Activated naive CD8-positive, alpha-beta T cell treated with anti-CD3 and anti-CD28 coated beads for 36 hours (primary cell): Measurements from ENCODE around the gene SPSB2. TPM values are rescaled to one million over a fixed set of nuclear protein-coding genes. Genes with fewer than 3 reads are reported as not detected.

Experiments
- DNase-seq: peaks from one replicate; pipeline ENCODE4 v3.0.0; 2021
- H3K27ac Mint-ChIP-seq: one replicate; pipeline ENCODE4 v1.8.0; 2022; ENCODE audit warnings: mild to moderate bottlenecking, moderate library complexity, mixed read lengths
- H3K27me3 Mint-ChIP-seq: one replicate; pipeline ENCODE4 v1.8.0; 2022; ENCODE audit warnings: mild to moderate bottlenecking, mixed read lengths
- H3K36me3 Mint-ChIP-seq: one replicate; pipeline ENCODE4 v1.8.0; 2021; ENCODE audit warnings: mild to moderate bottlenecking, mixed read lengths
- H3K4me1 Mint-ChIP-seq: one replicate; pipeline ENCODE4 v1.8.0; 2021; ENCODE audit warnings: mixed read lengths
- H3K4me3 Mint-ChIP-seq: one replicate; pipeline ENCODE4 v1.8.0; 2022; ENCODE audit warnings: mild to moderate bottlenecking, moderate library complexity, mixed read lengths
- H3K9me3 Mint-ChIP-seq: one replicate; pipeline ENCODE4 v1.8.0; 2022; ENCODE audit warnings: mixed read lengths
- total RNA-seq, 2 experiments: library from RNA; stranded (reverse); gene quantifications; one replicate each; pipeline ENCODE4 v1.2.3, GENCODE V29; 2021

The SPSB2 gene, protein sequence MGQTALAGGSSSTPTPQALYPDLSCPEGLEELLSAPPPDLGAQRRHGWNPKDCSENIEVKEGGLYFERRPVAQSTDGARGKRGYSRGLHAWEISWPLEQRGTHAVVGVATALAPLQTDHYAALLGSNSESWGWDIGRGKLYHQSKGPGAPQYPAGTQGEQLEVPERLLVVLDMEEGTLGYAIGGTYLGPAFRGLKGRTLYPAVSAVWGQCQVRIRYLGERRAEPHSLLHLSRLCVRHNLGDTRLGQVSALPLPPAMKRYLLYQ
- 1 to 10 TPM; 2.7 to 3.0 TPM for total RNA-seq

GRCh38 chr12:6873094-6874014 lies at the start of gene SPSB2:
Gene SPSB2, minus strand, starts transcription at chr12:6873303. Its CDS starts 402 bp downstream, at chr12:6872901.
- Mint-ChIP-seq H3K27ac (peak within 1 kb of the TSS; percentile 95), H3K27me3 (no peaks in the 10 kb centered on the region), H3K36me3 (peaks cover 59% of the 10 kb centered on the region), H3K9me3 (no peaks in the 10 kb centered on the region), H3K4me1 (peaks cover 48% of the 10 kb centered on the region), H3K4me3 (peak within 1 kb of the TSS; percentile 90)
- DNase-seq, result peak; percentile 100

- Mint-ChIP-seq H3K27me3 (no peaks in the 10 kb centered on the region), H3K4me1 (peaks cover 22% of the 10 kb centered on the region), H3K9me3 (no peaks in the 10 kb centered on the region), H3K36me3 (peaks cover 17% of the 10 kb centered on the region), H3K4me3 (no peak overlapping the region), H3K27ac (no peak overlapping the region)
- no peak for DNase-seq
Measured at GRCh38 chr12:6921996-6922946, 49.2 kb upstream of the SPSB2 start.

- no peaks in the 10 kb centered on the region for H3K27me3 Mint-ChIP-seq
- H3K9me3 Mint-ChIP-seq, result no peaks in the 10 kb centered on the region
- peaks cover 23% of the 10 kb centered on the region for H3K36me3 Mint-ChIP-seq
- peak overlapping the region; percentile 38 for H3K27ac Mint-ChIP-seq
- DNase-seq, result no peak
- peaks cover 19% of the 10 kb centered on the region for H3K4me1 Mint-ChIP-seq
- no peak overlapping the region for H3K4me3 Mint-ChIP-seq
Measured at GRCh38 chr12:6921539-6921938, 48.4 kb upstream of the SPSB2 start.

DNA sequence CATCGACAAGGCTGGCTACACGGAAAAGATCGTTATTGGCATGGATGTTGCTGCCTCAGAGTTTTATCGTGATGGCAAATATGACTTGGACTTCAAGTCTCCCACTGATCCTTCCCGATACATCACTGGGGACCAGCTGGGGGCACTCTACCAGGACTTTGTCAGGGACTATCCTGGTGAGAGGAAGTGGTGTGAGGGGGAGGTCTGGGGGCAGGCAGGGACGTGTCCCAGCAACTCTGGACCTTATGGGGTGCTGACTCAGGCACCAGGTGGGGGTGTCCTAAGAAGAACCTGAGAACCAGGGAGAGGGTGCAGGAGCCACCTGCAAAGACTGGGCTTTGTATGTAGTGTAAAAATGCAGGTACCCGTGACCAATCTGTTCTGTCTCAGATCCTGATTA lies 46.5 kb upstream of the SPSB2 start:
- H3K27me3 Mint-ChIP-seq, result no peaks in the 10 kb centered on the region
- no peaks in the 10 kb centered on the region for H3K9me3 Mint-ChIP-seq
- DNase-seq, result no peak
- H3K4me3 Mint-ChIP-seq, result no peak overlapping the region
- H3K36me3 Mint-ChIP-seq, result peaks cover 37% of the 10 kb centered on the region
- H3K27ac Mint-ChIP-seq, result peak overlapping the region; percentile 52
- H3K4me1 Mint-ChIP-seq, result peaks cover 18% of the 10 kb centered on the region

GRCh38 chr12:6917491-6918231 lies 44.6 kb upstream of the SPSB2 start:
- Mint-ChIP-seq H3K4me1 (peaks cover 27% of the 10 kb centered on the region), H3K27me3 (no peaks in the 10 kb centered on the region), H3K27ac (no peak overlapping the region), H3K4me3 (no peak overlapping the region), H3K36me3 (peaks cover 37% of the 10 kb centered on the region), H3K9me3 (no peaks in the 10 kb centered on the region)
- DNase-seq, result no peak

GRCh38 chr12:6916426-6917200 lies 43.5 kb upstream of the SPSB2 start:
- no peaks in the 10 kb centered on the region for H3K9me3 Mint-ChIP-seq
- no peaks in the 10 kb centered on the region for H3K27me3 Mint-ChIP-seq
- peaks cover 23% of the 10 kb centered on the region for H3K4me1 Mint-ChIP-seq
- H3K4me3 Mint-ChIP-seq, result peak overlapping the region; percentile 100
- DNase-seq, result no peak
- H3K36me3 Mint-ChIP-seq, result peaks cover 37% of the 10 kb centered on the region
- H3K27ac Mint-ChIP-seq, result peak overlapping the region; percentile 52

DNA sequence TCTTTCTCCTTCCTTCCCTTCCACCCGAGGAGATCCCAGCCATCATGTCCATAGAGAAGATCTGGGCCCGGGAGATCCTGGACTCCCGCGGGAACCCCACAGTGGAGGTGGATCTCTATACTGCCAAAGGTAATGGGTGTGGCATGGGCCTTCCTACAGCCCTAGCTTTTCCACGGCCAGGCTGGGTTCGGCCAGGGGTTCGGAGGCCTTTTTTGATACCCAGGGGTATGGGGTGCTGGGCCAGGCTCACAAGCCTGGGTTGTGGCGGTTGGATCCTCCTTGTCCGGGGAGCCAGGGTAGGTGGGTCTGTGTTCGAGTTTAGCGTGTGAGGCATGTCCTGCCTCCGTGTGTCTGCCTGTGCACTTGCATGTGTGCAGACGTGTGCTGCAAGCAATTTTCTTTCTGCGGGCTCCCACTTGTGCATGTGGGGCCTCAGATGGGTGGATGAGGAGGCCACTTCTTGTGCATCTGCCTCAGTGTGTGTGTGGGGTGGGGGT lies 42.7 kb upstream of the SPSB2 start:
- H3K36me3 Mint-ChIP-seq, result peaks cover 35% of the 10 kb centered on the region
- peak overlapping the region; percentile 100 for H3K4me3 Mint-ChIP-seq
- H3K4me1 Mint-ChIP-seq, result peaks cover 23% of the 10 kb centered on the region
- no peaks in the 10 kb centered on the region for H3K9me3 Mint-ChIP-seq
- H3K27me3 Mint-ChIP-seq, result no peaks in the 10 kb centered on the region
- H3K27ac Mint-ChIP-seq, result peak overlapping the region; percentile 90
- DNase-seq, result no peak

DNA sequence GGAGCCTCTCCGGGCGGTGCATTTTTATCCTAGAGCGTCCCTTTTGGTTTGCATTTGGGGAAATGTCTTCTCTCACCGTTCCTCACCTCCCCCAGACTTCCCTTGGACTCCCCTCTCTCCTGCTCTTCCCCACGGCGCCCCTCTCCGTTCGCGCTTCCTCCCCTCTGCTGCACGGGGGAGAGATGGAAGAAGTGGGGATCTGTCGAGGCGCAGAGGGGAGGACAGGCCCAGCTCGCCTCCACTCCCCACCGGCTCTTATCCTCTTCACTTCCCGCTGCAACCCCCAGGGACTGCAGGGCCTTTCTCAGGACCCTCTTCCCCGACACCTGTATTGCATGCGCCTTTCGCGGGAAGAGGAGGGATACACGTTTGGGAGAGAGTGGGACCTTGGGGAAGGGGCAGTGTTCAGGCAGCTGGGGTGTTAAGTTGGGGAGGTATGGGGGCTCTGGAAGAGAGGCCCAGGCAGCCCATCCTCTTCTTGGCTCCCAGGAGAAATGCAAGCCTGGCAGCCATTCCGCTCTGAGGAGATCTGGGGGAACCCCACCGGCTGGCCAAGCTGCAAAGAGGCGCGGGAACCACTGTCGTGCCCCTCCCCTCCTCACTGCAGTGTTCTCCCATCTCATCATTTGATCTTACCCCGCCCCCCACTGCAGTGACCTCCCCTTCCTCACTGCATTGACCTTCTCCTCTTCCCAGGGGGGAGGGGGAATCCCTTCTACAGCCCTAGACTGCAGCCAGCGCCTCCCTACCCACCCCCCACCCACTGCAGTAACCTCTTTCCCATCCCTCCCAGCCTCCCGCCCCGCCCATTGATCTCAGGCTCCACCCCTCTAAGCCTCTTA lies 42.1 kb upstream of the SPSB2 start:
- peaks cover 23% of the 10 kb centered on the region for H3K4me1 Mint-ChIP-seq
- DNase-seq, result no peak
- no peaks in the 10 kb centered on the region for H3K9me3 Mint-ChIP-seq
- peak overlapping the region; percentile 90 for H3K27ac Mint-ChIP-seq
- no peaks in the 10 kb centered on the region for H3K27me3 Mint-ChIP-seq
- H3K36me3 Mint-ChIP-seq, result peaks cover 35% of the 10 kb centered on the region
- peak overlapping the region; percentile 100 for H3K4me3 Mint-ChIP-seq

DNA sequence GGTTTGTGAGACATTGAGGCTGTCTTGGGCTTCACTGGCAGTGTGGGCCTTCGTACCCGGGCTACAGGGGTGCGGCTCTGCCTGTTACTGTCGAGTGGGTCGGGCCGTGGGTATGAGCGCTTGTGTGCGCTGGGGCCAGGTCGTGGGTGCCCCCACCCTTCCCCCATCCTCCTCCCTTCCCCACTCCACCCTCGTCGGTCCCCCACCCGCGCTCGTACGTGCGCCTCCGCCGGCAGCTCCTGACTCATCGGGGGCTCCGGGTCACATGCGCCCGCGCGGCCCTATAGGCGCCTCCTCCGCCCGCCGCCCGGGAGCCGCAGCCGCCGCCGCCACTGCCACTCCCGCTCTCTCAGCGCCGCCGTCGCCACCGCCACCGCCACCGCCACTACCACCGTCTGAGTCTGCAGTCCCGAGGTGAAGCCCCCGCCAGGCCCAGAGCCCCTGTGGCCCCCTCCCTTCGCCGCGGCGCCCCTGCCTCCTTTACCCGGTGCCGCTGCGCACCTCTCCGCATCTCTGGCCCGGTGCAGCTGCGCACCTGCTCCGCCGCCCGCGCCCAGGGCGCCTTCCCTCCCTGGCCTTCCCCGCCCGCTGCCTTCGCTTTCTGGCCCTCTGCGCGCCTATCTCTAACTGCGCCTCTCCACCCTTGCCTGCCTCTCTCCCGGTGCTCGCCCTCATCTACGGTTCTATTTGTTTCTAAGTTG lies 41.3 kb upstream of the SPSB2 start, which contains the start of gene ENO2:
ENO2 (plus strand) TSS at position 335 of the 701 bp plus-strand sequence. CDS start 1,253 bp downstream, outside the sequence.
- peaks cover 23% of the 10 kb centered on the region for H3K4me1 Mint-ChIP-seq
- H3K36me3 Mint-ChIP-seq, result peaks cover 28% of the 10 kb centered on the region
- peak; percentile 87 for DNase-seq
- no peaks in the 10 kb centered on the region for H3K27me3 Mint-ChIP-seq
- no peaks in the 10 kb centered on the region for H3K9me3 Mint-ChIP-seq
- peak within 1 kb of the TSS; percentile 100 for H3K4me3 Mint-ChIP-seq
- H3K27ac Mint-ChIP-seq, result peak within 1 kb of the TSS; percentile 90

DNA sequence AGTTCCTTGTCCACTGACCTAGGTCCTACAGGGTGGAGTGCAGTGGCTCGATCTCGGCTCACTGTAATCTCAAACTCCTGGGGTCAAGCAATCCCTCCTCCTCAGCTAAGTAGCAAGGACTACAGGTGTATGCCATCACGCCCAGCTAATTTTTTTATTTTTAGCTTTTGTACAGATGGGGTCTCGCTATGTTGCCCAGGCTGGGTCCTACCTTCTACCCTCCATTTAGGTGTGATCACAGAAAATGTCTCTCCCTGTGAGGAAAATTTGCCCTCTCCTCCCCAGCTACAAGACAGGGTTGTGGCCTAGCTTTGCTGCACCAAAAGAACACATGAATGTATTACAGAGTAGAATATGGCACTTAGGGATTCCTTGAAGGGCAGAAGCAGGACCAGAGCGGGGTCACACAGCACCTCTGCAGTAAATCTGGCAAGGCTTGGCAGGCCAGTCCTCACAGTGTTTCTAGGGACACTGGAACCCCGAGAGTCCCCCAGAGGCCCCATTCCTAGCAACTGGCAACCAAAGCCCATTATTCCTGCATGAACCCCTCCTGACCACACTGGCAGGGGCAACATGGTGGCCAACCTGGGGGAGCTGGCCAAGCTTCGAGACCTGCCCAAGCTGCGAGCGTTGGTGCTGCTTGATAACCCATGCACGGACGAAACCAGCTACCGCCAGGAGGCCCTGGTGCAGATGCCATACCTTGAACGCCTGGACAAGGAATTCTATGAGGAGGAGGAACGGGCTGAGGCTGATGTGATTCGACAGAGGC lies 39.2 kb upstream of the SPSB2 start:
- H3K9me3 Mint-ChIP-seq, result no peaks in the 10 kb centered on the region
- H3K36me3 Mint-ChIP-seq, result peaks cover 22% of the 10 kb centered on the region
- no peaks in the 10 kb centered on the region for H3K27me3 Mint-ChIP-seq
- no peak for DNase-seq
- peak overlapping the region; percentile 59 for H3K4me3 Mint-ChIP-seq
- H3K27ac Mint-ChIP-seq, result no peak overlapping the region
- peaks cover 23% of the 10 kb centered on the region for H3K4me1 Mint-ChIP-seq

- Mint-ChIP-seq H3K4me3 (no peak overlapping the region), H3K27ac (no peak overlapping the region), H3K9me3 (no peaks in the 10 kb centered on the region), H3K27me3 (no peaks in the 10 kb centered on the region), H3K4me1 (peaks cover 12% of the 10 kb centered on the region), H3K36me3 (no peaks in the 10 kb centered on the region)
- no peak for DNase-seq
Measured at GRCh38 chr12:6909421-6910145, 36.5 kb upstream of the SPSB2 start.
